GM12892 (cell line): Measurements from ENCODE around the gene KDM6B.

Experiments used
- POLR2A ChIP-seq: IDR thresholded peaks from 2 replicates; pipeline ENCODE4 v1.6.1; 2011; ENCODE audit warnings: low read depth, low read length, control low read depth
- POLR2AphosphoS5 ChIP-seq: IDR thresholded peaks from 2 replicates; pipeline ENCODE4 v1.6.1; 2011; ENCODE audit warnings: low read depth, low read length, control low read depth
- TAF1 ChIP-seq: IDR thresholded peaks from 2 replicates; pipeline ENCODE4 v1.6.1; 2011; ENCODE audit warnings: low read depth, mild to moderate bottlenecking, control low read depth, low read length, borderline replicate concordance

DNA sequence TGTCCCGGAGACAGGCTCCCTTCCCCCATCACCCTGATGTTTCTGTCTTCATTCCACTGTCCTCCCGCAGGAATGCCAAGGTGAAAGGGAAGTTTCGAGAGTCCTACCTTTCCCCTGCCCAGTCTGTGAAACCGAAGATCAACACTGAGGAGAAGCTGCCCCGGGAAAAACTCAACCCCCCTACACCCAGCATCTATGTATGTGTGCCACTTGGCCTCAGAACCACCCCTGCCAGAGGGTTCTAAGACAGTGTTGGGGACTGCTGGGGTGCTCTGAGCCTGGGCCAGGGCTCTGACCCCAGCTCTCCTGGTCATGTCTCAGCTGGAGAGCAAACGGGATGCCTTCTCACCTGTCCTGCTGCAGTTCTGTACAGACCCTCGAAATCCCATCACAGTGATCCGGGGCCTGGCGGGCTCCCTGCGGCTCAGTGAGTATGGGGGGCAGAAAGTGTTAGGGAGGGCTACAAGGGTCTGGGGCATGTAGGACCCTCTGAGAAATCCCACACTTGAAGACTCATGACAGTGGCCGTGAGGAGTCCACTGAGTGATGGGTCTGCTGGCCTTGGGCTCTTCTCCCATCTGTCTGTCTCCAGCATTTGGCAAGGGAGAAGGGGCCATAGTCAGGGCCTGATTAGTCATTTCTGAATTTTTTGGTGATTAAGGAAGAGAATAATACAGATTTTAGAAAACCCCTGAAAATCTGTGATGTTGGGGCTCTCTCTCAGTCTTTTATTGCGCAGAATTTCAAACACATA is 15.9 kb downstream of the KDM6B start:
- no peak for TF ChIP-seq TAF1
- TF ChIP-seq POLR2AphosphoS5 = no peak
- no peak for TF ChIP-seq POLR2A
